HS-5 (cell line): ENCODE results near the gene ETNK1.
A peak's percentile ranks its signal among the peaks of the same experiment; 100 is the strongest.
"Not testable (repeated sequence)": the region's sequence is repeated elsewhere in the genome, so short reads cannot be mapped to it uniquely, and the experiment has no call there.

Experiments
- DNase-seq: peaks from one replicate; pipeline ENCODE4 v3.0.0-alpha.2; 2012; ENCODE audit warnings: low read depth

Gene ETNK1

DNA sequence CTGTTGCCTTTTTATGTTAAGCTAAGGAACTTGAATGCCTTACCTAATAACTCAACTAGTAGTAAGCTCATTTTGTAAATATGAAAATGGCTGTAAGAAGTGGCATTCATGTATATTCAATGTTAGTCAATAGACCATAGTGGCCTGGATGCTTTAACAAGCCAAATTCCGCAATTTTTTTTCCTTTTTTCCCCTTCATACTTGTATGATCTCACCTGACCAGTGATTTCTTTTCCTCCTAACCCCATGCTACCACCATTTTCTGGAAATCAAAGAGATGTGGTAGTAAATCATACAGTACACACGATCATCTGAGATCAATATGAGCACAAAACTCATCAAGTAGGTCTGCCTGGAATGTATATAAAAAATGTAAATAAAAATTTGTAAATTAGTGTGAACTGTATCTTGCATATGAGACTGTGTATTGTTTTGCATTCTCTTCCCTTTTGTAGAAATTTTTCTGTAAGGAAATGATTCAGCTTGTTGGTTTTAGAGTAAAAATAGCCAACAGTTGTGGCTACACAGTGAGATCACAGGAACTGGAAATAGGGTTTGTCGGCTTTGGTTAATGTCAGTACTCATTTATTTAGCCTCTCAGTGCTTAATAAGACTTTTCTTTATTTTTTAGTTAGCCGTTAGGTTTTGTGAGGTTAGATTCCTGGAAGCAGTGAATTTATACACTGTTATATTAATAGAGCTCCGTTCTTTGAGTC lies 62.5 kb downstream of the ETNK1 start:
- peak; percentile 57 for DNase-seq

GRCh38 chr12:22689876-22690275 lies 64.9 kb downstream of the ETNK1 start:
- DNase-seq: no peak

- no peak for DNase-seq
These were observed 66.3 kb downstream of the ETNK1 start for GRCh38 chr12:22691319-22691718.

DNA sequence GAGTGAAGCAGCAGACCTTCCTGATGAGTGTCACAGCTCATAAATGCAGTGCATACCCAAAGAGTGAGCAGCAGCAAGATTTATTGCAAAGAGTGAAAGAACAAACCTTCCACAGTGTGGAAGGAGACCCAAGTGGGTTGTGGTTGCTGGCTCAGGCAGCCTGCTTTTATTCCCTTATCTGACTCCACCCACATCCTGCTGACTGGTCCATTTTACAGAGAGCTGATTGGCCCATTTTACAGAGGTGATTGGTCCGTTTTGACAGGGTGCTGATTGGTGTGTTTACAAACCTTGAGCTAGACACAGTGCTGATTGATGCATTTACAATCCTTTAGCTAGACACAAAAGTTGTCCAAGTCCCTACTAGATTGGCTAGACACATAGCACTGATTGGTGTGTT lies 67.5 kb downstream of the ETNK1 start:
- not testable (repeated sequence) for DNase-seq

DNA sequence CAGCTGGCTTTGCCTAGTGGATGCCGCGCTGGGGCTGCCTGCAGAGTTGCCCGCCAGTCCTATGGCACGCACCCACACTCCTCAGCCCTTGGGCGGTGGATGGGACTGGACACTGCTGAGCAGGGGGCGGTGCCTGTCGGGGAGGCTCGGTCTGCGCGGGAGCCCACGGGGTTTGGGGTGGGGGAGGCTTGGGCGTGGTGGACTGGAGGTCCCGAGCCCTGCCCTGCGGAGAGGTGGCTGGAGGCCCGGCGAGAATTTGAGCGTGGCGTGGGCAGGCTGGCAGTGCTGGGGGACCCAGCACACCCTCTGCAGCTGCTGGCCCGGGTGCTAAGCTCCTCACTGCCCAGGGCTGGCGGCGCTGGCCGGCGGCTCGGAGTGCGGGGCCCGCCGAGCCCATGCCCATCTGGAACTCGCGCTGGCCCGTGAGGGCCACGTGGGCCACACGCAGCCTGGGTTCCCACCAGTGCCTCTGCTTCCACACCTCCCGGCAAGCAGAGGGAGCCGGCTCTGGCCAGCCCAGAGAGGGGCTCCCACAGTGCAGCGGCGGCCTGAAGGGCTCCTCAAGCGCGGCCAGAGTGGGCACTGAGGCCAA lies 68.1 kb downstream of the ETNK1 start:
- DNase-seq: no peak

- DNase-seq: no peak
These were observed 73.6 kb downstream of the ETNK1 start for GRCh38 chr12:22698576-22698975.

DNA sequence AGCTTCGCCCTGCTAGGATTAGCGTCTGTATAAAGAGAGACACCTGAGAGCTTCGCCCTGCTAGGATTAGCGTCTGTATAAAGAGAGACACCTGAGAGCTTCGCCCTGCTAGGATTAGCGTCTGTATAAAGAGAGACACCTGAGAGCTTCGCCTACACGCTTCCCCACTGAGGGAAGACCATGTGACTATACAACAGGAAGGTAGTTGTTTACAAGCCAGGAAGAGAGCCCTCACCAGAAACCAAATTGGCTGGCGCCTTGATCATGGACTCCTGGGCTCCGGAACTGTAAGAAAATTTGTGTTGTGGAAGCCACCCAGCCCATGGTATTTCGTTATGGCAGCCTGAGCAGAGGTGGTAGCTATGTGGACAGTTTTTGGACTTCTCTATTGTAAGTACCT lies 74.7 kb downstream of the ETNK1 start:
- not testable (repeated sequence) for DNase-seq

DNA sequence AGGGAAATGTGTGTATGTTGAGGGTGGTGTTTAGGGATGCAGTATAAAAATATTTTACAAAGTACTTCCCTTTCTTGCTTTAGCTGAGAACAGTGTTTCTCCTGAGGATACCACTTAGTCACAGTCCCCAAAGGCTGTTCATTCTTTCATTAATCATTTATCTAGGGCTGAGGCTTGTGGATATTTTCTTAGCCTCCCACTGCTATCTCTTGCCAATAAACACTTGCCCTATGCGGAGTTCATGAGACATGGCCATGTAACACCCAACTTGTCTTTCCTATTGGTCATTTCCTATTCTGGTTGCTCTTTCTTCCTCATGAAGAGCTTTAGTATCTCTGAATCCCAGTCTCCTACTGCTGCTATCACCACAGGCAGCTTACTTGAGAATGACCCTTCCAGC lies 75.1 kb downstream of the ETNK1 start:
- no peak for DNase-seq

- not testable (repeated sequence) for DNase-seq
These were observed 76.3 kb downstream of the ETNK1 start for GRCh38 chr12:22701216-22701809.

DNA sequence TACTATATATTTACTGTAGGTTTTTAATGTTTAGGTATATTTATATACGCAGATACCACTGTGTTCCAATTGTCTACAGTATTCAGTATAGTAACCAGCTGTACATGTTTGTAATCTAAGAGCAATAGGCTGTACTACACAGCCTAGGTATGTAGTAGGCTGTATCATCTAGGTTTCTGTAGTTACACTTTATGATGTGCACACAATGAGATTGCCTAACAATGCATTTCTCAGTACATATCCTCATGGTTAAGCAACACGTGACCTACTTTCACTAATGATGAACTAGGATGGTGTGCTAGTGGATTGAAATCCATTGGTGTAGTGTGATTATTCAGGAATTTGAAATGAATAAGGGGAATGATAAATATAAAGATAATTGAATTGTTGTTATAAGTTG lies 77.7 kb downstream of the ETNK1 start:
- no peak for DNase-seq

- no peak for DNase-seq
These were observed 84.3 kb downstream of the ETNK1 start for GRCh38 chr12:22709292-22709691.

GRCh38 chr12:22712083-22712482 lies 87.1 kb downstream of the ETNK1 start:
- DNase-seq: no peak

DNA sequence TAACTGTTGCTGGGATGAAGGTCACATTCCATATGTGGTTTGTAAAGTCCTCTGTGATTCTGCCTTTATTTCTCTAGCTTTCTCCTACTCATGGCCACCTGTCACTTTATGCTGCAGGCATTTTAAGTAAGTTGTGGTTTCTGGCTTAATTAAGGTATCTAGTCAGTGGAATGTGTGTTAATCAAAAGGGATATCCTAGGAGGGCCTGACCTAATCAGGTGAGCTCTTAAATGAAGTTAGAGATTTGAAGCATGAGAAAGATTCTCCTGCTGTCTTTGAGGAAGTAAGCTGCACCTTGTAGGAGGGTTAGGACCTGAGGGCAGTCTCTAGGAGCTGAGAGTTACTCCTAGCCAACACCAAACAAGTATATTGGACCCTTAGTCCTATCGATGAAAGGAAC lies 90.3 kb downstream of the ETNK1 start:
- no peak for DNase-seq

GRCh38 chr12:22719745-22720144 lies 94.8 kb downstream of the ETNK1 start:
- DNase-seq: no peak

GRCh38 chr12:22722081-22722480 lies 97.1 kb downstream of the ETNK1 start:
- no peak for DNase-seq

DNA sequence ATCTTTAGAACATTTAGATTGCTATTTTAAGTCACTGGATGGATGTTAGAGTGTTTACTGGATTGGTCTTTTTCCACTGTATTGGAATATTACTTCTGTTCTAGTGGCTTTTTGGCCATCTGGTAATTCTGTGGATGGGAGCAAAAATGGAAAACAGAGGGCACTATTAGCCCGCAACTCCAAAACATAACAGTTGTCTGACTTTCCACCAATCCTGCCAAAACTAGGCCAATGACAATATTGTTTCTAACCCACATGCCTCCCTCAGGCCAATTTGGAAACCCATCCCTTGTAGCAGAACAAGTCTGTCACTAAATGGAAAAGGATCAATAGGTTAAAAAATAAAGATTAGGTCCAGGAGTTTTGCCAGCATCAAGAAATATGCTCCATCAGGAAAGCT lies 97.8 kb downstream of the ETNK1 start:
- no peak for DNase-seq

- no peak for DNase-seq
These were observed 104.0 kb downstream of the ETNK1 start for GRCh38 chr12:22728987-22729386.

- no peak for DNase-seq
These were observed 104.5 kb downstream of the ETNK1 start for GRCh38 chr12:22729431-22729956.

DNA sequence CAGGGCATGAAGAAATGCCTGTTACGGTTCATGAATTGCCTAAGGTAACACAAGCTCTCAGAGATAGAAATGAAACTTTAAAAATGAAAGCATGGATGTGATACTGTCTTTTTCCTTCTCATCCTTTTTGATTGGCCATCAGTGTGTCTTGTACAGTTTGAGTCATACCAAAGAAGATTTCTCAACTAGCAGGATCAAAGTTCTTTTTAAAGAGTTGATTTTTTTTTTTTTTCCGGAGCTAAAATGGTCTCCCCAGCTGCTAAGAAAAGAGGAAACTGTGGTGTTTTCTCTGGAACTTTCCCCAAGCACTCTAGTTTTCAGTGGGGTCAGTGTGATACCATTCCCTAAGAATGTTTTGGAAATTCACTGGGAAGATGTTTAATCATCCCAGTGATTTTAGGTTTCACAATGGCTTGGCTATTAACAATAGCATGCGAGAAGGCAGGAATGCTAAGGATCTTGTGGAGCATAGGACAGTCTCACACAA lies 105.0 kb downstream of the ETNK1 start:
- DNase-seq: peak; percentile 89

DNA sequence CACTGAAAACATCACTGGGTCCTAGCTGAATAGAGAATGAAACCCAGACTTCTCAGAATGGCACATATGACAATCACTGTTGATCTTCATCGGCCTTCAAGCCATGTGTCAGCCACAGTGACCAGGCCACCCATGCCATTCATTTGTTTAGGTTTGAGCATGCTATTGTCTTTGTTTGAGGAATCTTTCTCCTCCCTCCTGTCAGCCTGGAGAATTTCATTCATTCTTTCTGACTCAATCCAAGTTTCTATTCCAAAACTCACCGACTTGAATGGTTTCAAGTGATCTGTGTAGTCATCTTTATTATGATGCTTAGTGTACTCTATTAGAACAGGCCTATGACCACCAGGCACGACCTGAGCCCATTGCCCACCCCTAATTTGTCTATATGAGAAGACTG lies 106.3 kb downstream of the ETNK1 start:
- no peak for DNase-seq

- peak; percentile 48 for DNase-seq
These were observed 108.8 kb downstream of the ETNK1 start for GRCh38 chr12:22733756-22734155.

- peak; percentile 81 for DNase-seq
These were observed 114.0 kb downstream of the ETNK1 start for GRCh38 chr12:22738945-22739344.
